H1 (cell line): ENCODE data around the gene MOCS1. TPM values are rescaled to one million over a fixed set of nuclear protein-coding genes. Genes with fewer than 3 reads are reported as not detected.

Experiments used
- CTCF ChIA-PET: fragments of 300-600 bp; sonication (Branson Sonifier 250); formaldehyde crosslinking; loops from one replicate; lab custom pipeline; 2021; ENCODE audit not compliant: partially characterized antibody; lab: Charles Lee
- POLR2A ChIA-PET: fragments of 300-600 bp; sonication (Branson Sonifier 250); formaldehyde crosslinking; loops from one replicate; lab custom pipeline; 2021; ENCODE audit warnings: inconsistent platforms; ENCODE audit not compliant: partially characterized antibody; lab: Charles Lee
- DNase-seq, 2 experiments: peaks; one replicate each; pipeline versions ENCODE4 v3.0.0 to v3.0.0-alpha.2; 2010 to 2022; ENCODE audit warnings: low spot score in 2 of 2, low read depth in 1 of 2, mixed read lengths in 1 of 2
- FAIRE-seq: peaks from 2 replicates; lab custom pipeline; 2011; peaks lifted over from hg19 to GRCh38; lab: Jason Lieb, UNC
- H2AFZ ChIP-seq: 2 replicates; pipeline ENCODE4 v1.8.1; 2012; ENCODE audit warnings: low read length, inconsistent platforms
- H2AK5ac ChIP-seq: 2 replicates; pipeline ENCODE4 v1.6.1; 2013; ENCODE audit warnings: low read depth, low read length
- H2BK120ac ChIP-seq: replicated peaks from 2 replicates; pipeline ENCODE3; 2013; ENCODE audit warnings: low read depth, low read length, inconsistent platforms
- H2BK12ac ChIP-seq: 2 replicates; pipeline ENCODE4 v1.6.1; 2013; ENCODE audit warnings: low read depth, low read length
- H2BK15ac ChIP-seq: 2 replicates; pipeline ENCODE4 v1.6.1; 2013; ENCODE audit warnings: low read length
- H2BK20ac ChIP-seq: 2 replicates; pipeline ENCODE4 v1.6.1; 2013; ENCODE audit warnings: low read length
- H2BK5ac ChIP-seq: 2 replicates; pipeline ENCODE4 v1.6.1; 2013; ENCODE audit warnings: low read depth, low read length
- H3K14ac ChIP-seq: 2 replicates; pipeline ENCODE4 v1.6.1; 2013; ENCODE audit warnings: inconsistent platforms; ENCODE audit not compliant: insufficient read length
- H3K18ac ChIP-seq: 2 replicates; pipeline ENCODE4 v1.6.1; 2013; ENCODE audit warnings: low read length; ENCODE audit errors: extremely low read depth
- H3K23ac ChIP-seq: 2 replicates; pipeline ENCODE4 v1.6.1; 2013; ENCODE audit warnings: inconsistent platforms; ENCODE audit not compliant: insufficient read length
- H3K23me2 ChIP-seq: 2 replicates; pipeline ENCODE4 v1.6.1; 2013; ENCODE audit warnings: low read depth, low read length
- H3K27ac ChIP-seq: 2 replicates; pipeline ENCODE4 v1.6.1; 2011; ENCODE audit warnings: low read depth, low read length, inconsistent platforms
- H3K27me3 ChIP-seq, 4 experiments: replicated peaks in 1 of 4; 1 replicate in 1 of 4; 2 replicates in 3 of 4; pipeline versions ENCODE4 v1.6.1 to v1.8.1; 2011 to 2013; ENCODE audit warnings: low read length in 3 of 4, mild to moderate bottlenecking in 3 of 4, inconsistent platforms in 2 of 4, mixed read lengths in 2 of 4, moderate library complexity in 1 of 4; ENCODE audit not compliant: control insufficient read depth in 3 of 4, insufficient read depth in 3 of 4; ENCODE audit errors: extremely low read depth in 1 of 4
- H3K36me3 ChIP-seq, 4 experiments: 2 replicates each; pipeline versions ENCODE4 v1.6.1 to v1.8.1; 2011 to 2013; ENCODE audit warnings: mild to moderate bottlenecking in 4 of 4, low read length in 3 of 4, moderate library complexity in 2 of 4, control low read depth in 1 of 4, inconsistent platforms in 1 of 4; ENCODE audit not compliant: insufficient read depth in 4 of 4, control insufficient read depth in 2 of 4
- H3K4ac ChIP-seq: replicated peaks from 2 replicates; pipeline ENCODE3; 2013; ENCODE audit warnings: low read length, low read depth, mixed read lengths, inconsistent platforms; ENCODE audit not compliant: insufficient read length
- H3K4me1 ChIP-seq, 4 experiments: replicated peaks in 1 of 4; 1 replicate in 1 of 4; 2 replicates in 3 of 4; pipeline versions ENCODE4 v1.6.1 to v1.8.1; 2011 to 2013; ENCODE audit warnings: low read length in 3 of 4, inconsistent platforms in 2 of 4, mixed read lengths in 1 of 4; ENCODE audit not compliant: insufficient read depth in 4 of 4, control insufficient read depth in 3 of 4
- H3K4me2 ChIP-seq, 2 experiments: 2 replicates each; pipeline versions ENCODE4 v1.6.1 to v1.8.1; 2011 to 2013; ENCODE audit warnings: low read depth in 2 of 2, low read length in 2 of 2, control low read depth in 1 of 2, inconsistent platforms in 1 of 2, mild to moderate bottlenecking in 1 of 2; ENCODE audit not compliant: insufficient read depth in 1 of 2
- H3K4me3 ChIP-seq, 4 experiments: fragments of 200-600, 300-600 bp in 1 of 4; sonication (generic), shearing (Covaris generic), sonication (Bioruptor Twin) in 1 of 4; 2 replicates each; pipeline versions ENCODE4 v1.5.1 to v1.8.1; 2011 to 2016; ENCODE audit warnings: low read length in 4 of 4, low read depth in 3 of 4, control low read depth in 2 of 4, inconsistent platforms in 2 of 4, mild to moderate bottlenecking in 2 of 4, mixed read lengths in 1 of 4, moderate library complexity in 1 of 4; ENCODE audit not compliant: insufficient read depth in 2 of 4; ENCODE audit errors: extremely low read depth in 1 of 4
- H3K56ac ChIP-seq: replicated peaks from 2 replicates; pipeline ENCODE3; 2013; ENCODE audit warnings: low read depth, mild to moderate bottlenecking, mixed read lengths, low read length, inconsistent platforms; ENCODE audit not compliant: insufficient read length
- H3K79me1 ChIP-seq: 2 replicates; pipeline ENCODE4 v1.6.1; 2013; ENCODE audit warnings: low read depth, low read length, control low read depth
- H3K79me2 ChIP-seq, 2 experiments: 2 replicates each; pipeline versions ENCODE4 v1.6.1 to v1.8.1; 2012 to 2013; ENCODE audit warnings: low read length in 2 of 2, mild to moderate bottlenecking in 2 of 2, inconsistent platforms in 1 of 2; ENCODE audit not compliant: insufficient read depth in 2 of 2, control insufficient read depth in 1 of 2
- H3K9ac ChIP-seq, 4 experiments: replicated peaks in 1 of 4; 1 replicate in 1 of 4; 2 replicates in 3 of 4; pipeline versions ENCODE4 v1.6.1 to v1.8.1; 2011 to 2013; ENCODE audit warnings: low read depth in 3 of 4, low read length in 3 of 4, control low read depth in 2 of 4, mild to moderate bottlenecking in 2 of 4, moderate library complexity in 2 of 4, inconsistent platforms in 1 of 4; ENCODE audit errors: extremely low read depth in 1 of 4
- H3K9me3 ChIP-seq, 2 experiments: 2 replicates each; pipeline versions ENCODE4 v1.6.1 to v1.8.1; 2012 to 2013; ENCODE audit warnings: mild to moderate bottlenecking in 2 of 2, moderate library complexity in 2 of 2, control low read depth in 1 of 2, inconsistent platforms in 1 of 2, low read depth in 1 of 2, low read length in 1 of 2, mixed read lengths in 1 of 2; ENCODE audit not compliant: insufficient read depth in 2 of 2
- H4K20me1 ChIP-seq, 2 experiments: replicated peaks in 1 of 2; 2 replicates each; pipeline versions ENCODE3 to v1.8.1; 2011 to 2013; ENCODE audit warnings: inconsistent platforms in 2 of 2, low read length in 2 of 2, mild to moderate bottlenecking in 1 of 2; ENCODE audit not compliant: insufficient read depth in 2 of 2, control insufficient read depth in 1 of 2
- H4K5ac ChIP-seq: 2 replicates; pipeline ENCODE4 v1.6.1; 2013; ENCODE audit warnings: low read length, low read depth, mixed read lengths, inconsistent platforms; ENCODE audit not compliant: insufficient read length
- H4K8ac ChIP-seq: 2 replicates; pipeline ENCODE4 v1.8.0; 2013; ENCODE audit warnings: mild to moderate bottlenecking, moderate library complexity, low read length, inconsistent platforms; ENCODE audit not compliant: insufficient read depth; ENCODE audit errors: extremely low read depth
- H4K91ac ChIP-seq: replicated peaks from 2 replicates; pipeline ENCODE3; 2013; ENCODE audit warnings: low read length, mixed read lengths, inconsistent platforms; ENCODE audit not compliant: insufficient read length
- EZH2 ChIP-seq: fragments of 200-600 bp; sonication (generic); IDR thresholded peaks from 2 replicates; pipeline ENCODE4 v1.7.1; 2012; ENCODE audit warnings: low read depth, mild to moderate bottlenecking, moderate library complexity, low read length, inconsistent platforms; ENCODE audit not compliant: severe bottlenecking
- MAFK ChIP-seq: IDR thresholded peaks from 2 replicates; pipeline ENCODE4 v1.6.1; 2012; ENCODE audit warnings: low read depth, mild to moderate bottlenecking, improper control_type of control experiment, low read length
- WGBS, 2 experiments: shearing (Covaris generic) in 1 of 2; methylation state at CpG; one replicate each; pipeline versions ENCODE4 v1.1.6 to v1.1.7; 2013 to 2015; ENCODE audit warnings: low lambda C conversion rate in 2 of 2, mixed read lengths in 2 of 2, inconsistent platforms in 1 of 2, low coverage in 1 of 2, missing lambda C conversion rate in 1 of 2; ENCODE audit not compliant: insufficient replicate concordance in 2 of 2, insufficient coverage in 1 of 2, insufficient read length in 1 of 2; ENCODE audit errors: extremely low coverage in 1 of 2, missing lambda C conversion rate in 1 of 2; 5-methylcytosine and 5-hydroxymethylcytosine counted together
- polyA plus RNA-seq, 7 experiments: library from polyadenylated mRNA; depleted of rRNA in 3 of 7; stranded (reverse) in 5 of 7; unstranded in 2 of 7; fragments of >200 nt in 5 of 7; fragments of 200-250 nt in 2 of 7; gene quantifications; 1 replicate in 5 of 7; 2 replicates in 1 of 7; 4 replicates in 1 of 7; pipeline versions ENCODE4 v1.2.1 to v1.2.3, GENCODE V29; 2011 to 2013; ENCODE audit warnings: missing spikeins in 2 of 7, mixed read lengths in 2 of 7
- total RNA-seq: library from RNA; stranded (reverse); fragmentation: NEBNext Ultra II Directional; extraction: Animal tissue kit (Norgen Biotek cat#: 25700); gene quantifications from 2 replicates; pipeline ENCODE4 v1.2.1, GENCODE V29; 2021

Gene MOCS1
- total and polyA plus RNA-seq, 2 of the 8 experiments (the other 6 are each of a cell fraction or from before 2014, with no cell fraction given), result 13.4 to 19.7 TPM

DNA sequence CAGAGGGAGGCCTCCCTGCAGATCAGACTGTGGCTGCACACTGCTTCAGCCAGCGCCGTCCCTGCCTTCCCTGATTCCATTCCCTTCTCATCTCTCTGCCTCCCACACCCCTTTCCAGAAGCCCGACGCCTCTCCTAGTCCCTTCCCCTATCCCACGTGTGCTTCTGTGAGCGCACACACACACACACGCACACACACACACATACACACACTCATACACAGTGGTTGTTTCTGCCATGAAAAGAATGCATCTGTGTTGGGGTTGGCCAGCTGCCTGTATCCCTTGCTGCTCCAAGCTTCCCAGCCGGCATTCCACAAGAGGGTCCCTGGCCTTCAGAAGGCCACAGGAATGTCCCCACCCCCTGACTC lies 51.7 kb downstream of the MOCS1 start:
- H3K4me1 ChIP-seq, result no peaks in the 10 kb centered on the region
- POLR2A ChIA-PET, result no interaction called here
- H3K36me3 ChIP-seq, result no peaks in the 10 kb centered on the region
- H2BK12ac ChIP-seq, result no peak overlapping the region
- H3K27me3 ChIP-seq, result no peaks in the 10 kb centered on the region
- H3K56ac ChIP-seq, result no peak overlapping the region
- no peak overlapping the region for H3K9ac ChIP-seq
- DNase-seq, result no peak
- no peak overlapping the region for H3K4me3 ChIP-seq
- no peak overlapping the region for H2BK5ac ChIP-seq
- H4K5ac ChIP-seq, result no peak overlapping the region
- FAIRE-seq, result no peak
- no peak overlapping the region for H2BK20ac ChIP-seq
- no peak overlapping the region for H3K18ac ChIP-seq
- no peaks in the 10 kb centered on the region for H3K79me2 ChIP-seq
- no peak for TF ChIP-seq EZH2
- TF ChIP-seq MAFK, result no peak
- H3K14ac ChIP-seq, result no peak overlapping the region
- 0 out of 2 replicates have a peak, but pooled peaks cover 2% of the 10 kb centered on the region for H3K23me2 ChIP-seq
- no peaks in the 10 kb centered on the region for H3K9me3 ChIP-seq
- H2AK5ac ChIP-seq, result no peak overlapping the region
- no peaks in the 10 kb centered on the region for H3K79me1 ChIP-seq
- no peaks in the 10 kb centered on the region for H4K20me1 ChIP-seq
- no peak overlapping the region for H2AFZ ChIP-seq
- no peak overlapping the region for H4K8ac ChIP-seq
- H4K91ac ChIP-seq, result no peak overlapping the region
- H2BK120ac ChIP-seq, result no peak overlapping the region
- no peak overlapping the region for H3K27ac ChIP-seq
- no peak overlapping the region for H3K4me2 ChIP-seq
- H2BK15ac ChIP-seq, result no peak overlapping the region
- CTCF ChIA-PET, result interaction anchor here (0.6 to 15.7 kb wide), 5 partner anchors 8 to 404 kb away, joined by 3 to 135 read pairs (median 3); no protein-coding TSS in a partner anchor
- H3K4ac ChIP-seq, result no peak overlapping the region
- H3K23ac ChIP-seq, result no peak overlapping the region
- 82% methylated on average over 8 of the region's 8 CpGs; no CpG with 5 or more reads in 1 of the 2 experiments for WGBS, 2 experiments
